GM18870 (cell line): ENCODE results near the gene SDR42E2.
A peak's percentile ranks its signal among the peaks of the same experiment; 100 is the strongest.
"Not testable (repeated sequence)": the region's sequence is repeated elsewhere in the genome, so short reads cannot be mapped to it uniquely, and the experiment has no call there.

Experiments used
- ATAC-seq: cut with Tn5 transposase; IDR thresholded peaks from one replicate; pipeline ENCODE4 v1.9.1; 2021; ENCODE audit warnings: moderate library complexity; ENCODE audit not compliant: unreplicated experiment

Gene SDR42E2

GRCh38 chr16:22153078-22153477, 9.2 kb upstream of the SDR42E2 start:
- not testable (repeated sequence) for ATAC-seq

DNA sequence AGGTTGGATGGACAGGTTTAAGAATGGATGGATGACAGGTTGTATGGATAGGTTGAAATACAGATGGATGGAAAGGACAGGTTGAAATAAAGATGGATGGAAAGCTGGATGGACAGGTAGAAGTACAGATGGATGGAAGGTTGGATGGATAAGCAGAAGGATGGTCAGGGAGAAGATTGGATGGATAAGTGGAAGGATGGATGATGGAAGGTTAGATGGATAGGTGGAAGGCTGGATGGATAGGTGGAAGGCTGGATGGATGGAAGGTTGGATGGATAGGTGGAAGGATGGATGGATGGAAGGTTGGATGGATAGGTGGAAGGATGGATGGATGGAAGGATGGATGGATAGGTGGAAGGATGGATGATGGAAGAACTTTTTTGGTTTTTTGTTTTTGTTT, 905 bp upstream of the SDR42E2 start:
- ATAC-seq = no peak

DNA sequence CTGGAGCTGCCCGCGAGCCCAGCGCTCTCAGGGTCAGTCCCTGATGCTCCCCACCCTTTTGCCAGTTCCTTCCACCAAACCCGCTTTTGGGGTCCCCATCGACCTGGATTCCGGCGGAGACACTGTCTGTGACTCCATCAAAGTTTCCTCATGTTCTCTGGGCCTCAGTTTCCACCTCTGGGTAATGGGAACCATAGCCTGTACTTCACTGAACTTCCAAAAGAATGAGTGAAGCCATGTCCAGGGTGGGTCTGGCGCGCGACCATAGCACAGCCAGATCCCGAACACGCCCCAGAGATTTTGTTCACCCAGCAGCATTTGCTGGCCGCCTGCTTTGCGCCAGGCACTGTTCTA, 327 bp downstream of the SDR42E2 start:
- ATAC-seq = no peak

DNA sequence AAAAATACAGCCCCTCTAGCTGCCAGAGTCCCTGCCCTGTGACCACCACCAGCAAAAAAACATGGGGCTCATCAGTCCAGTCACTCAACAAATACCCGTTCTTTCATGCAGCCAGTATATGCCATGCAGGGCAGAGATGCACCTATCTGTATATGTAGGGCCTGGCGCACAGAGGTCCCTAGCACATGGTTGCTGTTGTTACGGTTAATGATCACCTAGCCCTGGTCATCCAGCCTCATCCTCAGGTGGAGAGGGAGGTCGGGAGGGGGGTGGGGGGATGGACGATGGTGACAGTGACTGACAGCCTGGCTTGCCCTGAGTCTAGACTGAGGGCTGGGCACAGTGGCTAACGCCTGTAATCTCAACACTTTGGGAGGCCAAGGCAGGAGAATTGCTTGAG, 1.5 kb downstream of the SDR42E2 start:
- ATAC-seq = no peak

- ATAC-seq = no peak
Measured at GRCh38 chr16:22164482-22164881, 2.2 kb downstream of the SDR42E2 start.

- ATAC-seq = no peak
Measured at GRCh38 chr16:22165508-22166285, 3.4 kb downstream of the SDR42E2 start.

DNA sequence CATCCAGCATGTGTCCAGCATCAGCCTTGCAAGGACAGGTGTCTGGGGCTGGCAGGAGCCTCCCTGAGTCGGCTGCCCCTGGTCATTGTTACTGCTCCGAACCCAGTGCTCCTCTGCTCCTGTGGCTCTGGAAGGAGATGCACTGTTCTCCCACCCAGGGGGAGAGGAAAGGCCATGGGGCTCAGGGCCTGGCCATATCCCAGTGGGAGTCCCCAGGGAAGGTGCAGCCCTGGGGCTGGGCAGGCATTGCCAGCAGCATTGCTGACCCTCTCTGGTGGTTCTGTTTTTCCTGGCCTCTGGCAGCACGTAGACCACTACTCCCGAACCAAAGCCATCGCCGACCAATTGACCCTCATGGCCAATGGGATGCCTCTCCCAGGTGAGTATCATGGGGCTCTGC, 9.6 kb downstream of the SDR42E2 start:
- no peak for ATAC-seq

DNA sequence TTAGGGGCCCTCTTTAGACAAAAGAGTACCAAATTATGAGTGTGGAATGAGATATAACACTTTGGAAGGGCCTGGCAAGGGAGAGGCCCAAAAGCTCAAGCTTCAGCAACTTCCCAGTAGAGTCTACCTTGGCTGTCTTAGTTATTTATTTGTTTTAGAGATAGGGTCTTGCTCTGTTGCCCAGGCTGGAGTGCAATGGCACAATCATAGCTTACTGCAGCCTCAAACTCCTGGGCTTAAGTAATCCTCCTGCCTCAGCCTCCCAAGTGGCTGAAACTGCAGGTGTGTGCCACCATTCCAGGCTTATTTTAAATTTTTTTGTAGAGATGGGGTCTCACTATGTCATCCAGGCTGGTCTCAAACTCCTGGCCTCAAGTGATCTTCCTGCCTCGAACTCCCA, 10.3 kb downstream of the SDR42E2 start:
- not testable (repeated sequence) for ATAC-seq

DNA sequence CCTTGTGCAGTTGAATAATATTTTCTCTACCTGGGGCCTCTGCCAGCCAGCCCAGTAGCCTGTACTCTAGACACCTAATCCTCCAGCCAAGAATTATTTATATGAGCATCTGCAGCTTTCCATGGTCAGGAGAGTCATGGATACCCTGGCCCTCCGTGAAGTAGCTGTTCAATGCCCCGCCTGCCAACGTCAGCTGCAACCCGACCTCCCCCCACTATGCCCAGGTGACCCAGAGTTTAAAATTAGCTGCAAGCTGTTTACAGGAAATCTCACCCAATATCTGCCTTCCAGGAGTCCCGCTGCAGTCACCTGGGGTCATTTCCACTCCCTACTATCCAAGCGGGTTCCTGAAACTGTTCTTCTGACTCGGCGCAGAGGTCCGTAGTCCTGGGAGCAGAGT, 12.3 kb downstream of the SDR42E2 start:
- ATAC-seq = no peak

DNA sequence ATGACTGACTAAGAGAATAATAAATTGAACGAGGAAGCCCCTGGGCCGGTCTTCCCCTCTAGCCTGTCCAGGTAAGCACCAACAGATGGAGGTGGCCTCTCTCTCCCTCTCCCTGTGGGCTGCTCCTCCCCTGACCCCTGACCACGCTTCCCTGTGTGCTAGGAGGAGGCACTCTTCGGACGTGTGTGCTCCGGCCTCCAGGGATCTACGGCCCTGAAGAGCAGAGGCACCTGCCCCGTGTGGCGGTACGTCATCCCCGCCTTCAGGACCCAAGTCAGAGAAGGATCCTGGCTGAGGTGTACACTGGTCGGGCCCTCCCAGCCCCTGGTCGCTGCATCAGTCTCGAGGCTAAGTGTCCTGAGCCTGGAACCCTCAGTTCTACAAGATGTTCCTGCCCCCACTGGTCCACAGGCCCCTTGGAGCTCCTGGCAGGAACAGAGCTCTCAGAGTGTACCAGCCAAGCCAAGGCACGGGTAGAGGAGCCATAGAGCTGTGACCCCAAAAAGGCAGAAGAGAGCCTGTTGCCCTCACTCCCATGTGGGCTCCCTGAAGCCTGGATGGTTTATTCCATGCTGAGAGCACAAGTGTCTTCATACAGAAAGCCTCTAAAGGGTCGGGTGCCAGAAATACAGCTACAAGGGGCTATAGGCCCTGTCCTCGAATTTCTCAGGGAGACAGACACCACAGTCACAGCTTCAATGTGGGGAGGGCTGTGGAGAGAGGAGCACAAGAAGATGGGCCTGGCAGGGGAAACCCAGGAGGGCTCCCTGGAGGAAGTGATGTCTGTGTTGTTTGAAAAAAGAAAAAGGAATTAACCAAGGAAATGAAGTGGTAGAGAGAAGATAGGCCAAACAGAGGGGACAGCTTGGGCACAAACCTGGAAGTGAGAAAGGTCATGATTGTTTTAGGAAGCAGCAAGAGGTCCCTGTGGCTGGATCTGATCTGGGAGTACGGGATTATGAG, 15.9 kb downstream of the SDR42E2 start:
- ATAC-seq = no peak

DNA sequence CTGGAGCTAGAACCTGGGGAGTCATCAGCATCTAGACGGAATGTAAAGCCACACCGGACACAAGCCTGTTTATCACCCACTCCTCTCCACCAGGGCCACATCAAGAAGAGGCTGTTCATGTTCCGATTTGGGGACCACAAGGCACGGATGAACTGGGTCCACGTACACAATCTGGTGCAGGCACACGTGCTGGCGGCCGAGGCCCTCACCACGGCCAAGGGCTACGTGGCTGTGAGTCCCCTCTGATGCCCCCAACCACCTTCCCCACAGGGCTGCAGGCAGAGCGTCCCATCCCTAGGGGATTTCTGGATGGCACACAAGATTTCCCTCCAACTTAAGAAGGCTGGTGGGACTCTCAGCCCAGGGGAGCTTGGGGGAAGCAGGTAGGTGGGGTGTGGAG, 19.1 kb downstream of the SDR42E2 start:
- ATAC-seq = no peak

- ATAC-seq = no peak
Measured at GRCh38 chr16:22181843-22182242, 19.5 kb downstream of the SDR42E2 start.

DNA sequence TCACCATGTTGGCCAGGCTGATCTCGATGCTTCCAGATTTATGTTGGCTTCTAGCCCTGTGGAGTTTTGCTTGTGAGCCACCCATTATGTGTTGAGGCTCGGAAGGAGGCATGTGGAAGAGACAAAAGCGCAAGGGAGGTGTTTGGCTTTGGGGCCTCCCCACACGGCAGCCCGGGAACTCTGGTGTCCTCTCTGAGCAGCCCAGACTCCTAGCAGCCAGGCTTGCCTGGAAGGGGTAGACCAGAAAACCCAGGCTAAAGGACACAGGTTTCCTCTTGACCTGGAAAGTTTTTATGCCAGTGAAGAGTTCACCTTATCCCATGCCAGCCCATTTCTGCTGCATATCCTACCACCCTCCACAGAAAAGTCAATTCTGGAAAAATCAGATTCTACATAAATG, 21.0 kb downstream of the SDR42E2 start:
- ATAC-seq = no peak

- no peak for ATAC-seq
Measured at GRCh38 chr16:22183901-22184614, 21.8 kb downstream of the SDR42E2 start.

GRCh38 chr16:22184615-22184968, 22.3 kb downstream of the SDR42E2 start:
- ATAC-seq = no peak

DNA sequence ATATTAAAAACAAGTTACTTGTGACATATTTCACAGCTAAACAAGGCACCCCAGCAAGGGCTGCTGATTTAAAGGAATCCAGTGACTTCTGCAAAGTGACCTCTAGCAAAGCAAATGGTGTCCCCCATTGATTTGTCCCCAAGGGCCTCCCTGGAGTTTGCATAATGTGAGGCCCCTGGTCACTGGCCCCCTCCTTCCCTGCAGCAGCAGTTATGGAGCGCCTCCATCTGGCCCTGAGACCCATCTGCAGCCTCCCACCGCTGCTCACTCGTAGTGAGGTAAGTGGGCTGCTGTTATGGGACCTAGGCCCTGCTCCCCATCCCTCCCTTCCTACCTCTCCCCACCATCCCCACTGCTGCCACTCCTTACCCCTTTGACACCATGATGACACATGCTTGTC, 24.2 kb downstream of the SDR42E2 start:
- ATAC-seq = no peak

DNA sequence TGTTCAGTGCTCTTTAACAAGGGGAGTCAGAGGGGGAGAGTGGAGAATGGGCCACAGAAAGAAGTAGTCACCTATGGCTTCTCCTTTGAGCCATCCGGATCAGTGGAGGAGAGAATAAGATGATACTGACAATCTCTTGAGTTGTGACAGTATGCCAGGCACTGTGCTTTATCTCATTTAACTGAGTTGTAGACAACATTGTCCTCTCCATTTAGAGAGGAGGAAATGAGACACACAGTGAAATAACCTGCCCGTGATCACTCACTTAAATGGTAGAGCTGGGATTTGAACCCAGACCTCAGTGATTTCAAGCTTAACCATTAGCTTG, 25.9 kb downstream of the SDR42E2 start:
- no peak for ATAC-seq

DNA sequence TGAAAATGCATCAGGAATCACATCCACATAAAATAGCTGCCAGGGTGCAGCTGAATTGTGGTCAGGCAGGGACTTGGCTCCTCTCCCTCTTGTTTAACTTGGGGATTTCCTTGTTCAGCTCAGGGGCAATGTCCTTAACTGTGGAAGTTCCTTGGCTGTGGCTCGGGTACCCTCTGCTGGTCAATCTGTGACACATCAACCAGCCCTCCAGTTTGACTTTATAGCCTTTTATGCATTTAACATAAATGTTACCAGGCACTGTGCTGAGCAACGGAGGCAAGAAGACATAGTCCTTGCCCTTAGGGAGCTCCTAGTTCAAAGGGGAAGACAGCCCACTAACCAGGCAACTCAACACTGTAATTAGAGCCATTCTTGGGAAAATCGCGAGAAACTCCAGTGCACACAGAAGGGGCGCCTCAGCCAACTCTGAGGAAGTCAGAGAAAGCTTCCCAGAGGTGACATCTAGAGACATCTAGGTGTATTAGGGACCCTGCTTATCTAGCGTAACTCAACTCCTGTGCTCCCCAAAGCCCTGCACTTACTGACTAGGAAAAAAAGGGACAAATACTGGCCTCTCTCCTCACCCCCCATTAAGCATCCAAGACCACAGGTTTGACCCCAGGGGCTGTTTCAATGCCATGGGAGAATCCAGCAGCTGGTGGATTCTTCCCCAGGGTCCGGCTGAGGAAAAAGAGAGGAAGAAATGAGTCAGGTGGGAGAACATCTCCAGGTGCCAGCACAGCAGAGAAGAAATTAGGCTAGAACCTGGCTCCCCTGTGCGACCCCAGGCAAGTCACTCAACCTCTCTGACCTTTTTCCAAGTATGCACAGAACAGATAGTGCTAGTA, 26.5 kb downstream of the SDR42E2 start:
- ATAC-seq = no peak

GRCh38 chr16:22189473-22190080, 27.3 kb downstream of the SDR42E2 start:
- ATAC-seq = no peak

- ATAC-seq = peak; percentile 49
Measured at GRCh38 chr16:22190081-22190775, 27.9 kb downstream of the SDR42E2 start.
